K562 (cell line): ENCODE results near the gene PFDN2. TPM values are rescaled to one million over a fixed set of nuclear protein-coding genes. Genes with fewer than 3 reads are reported as not detected.

Source experiments
- DMBX1 ChIP-seq: fragments of 250-450 bp; sonication (Bioruptor Pico); IDR thresholded peaks from 2 replicates; pipeline ENCODE4 v1.8.0; 2022; ENCODE audit warnings: inconsistent platforms, mild to moderate bottlenecking, moderate library complexity, borderline replicate concordance
- EP300 ChIP-seq: IDR thresholded peaks from 2 replicates; pipeline ENCODE4 v1.6.1; 2012; ENCODE audit warnings: low read length, improper control_type of control experiment
- FOXJ2 ChIP-seq: fragments of 200-800 bp; sonication (Bioruptor generic); IDR thresholded peaks from 2 replicates; pipeline ENCODE4 v1.6.1; 2016; ENCODE audit warnings: missing genetic modification characterization, missing compliant biosample characterization
- IRF9 ChIP-seq: fragments of 450-650 bp; IDR thresholded peaks from 2 replicates; pipeline ENCODE4 v1.6.1; 2016; ENCODE audit warnings: missing biosample characterization, missing genetic modification characterization
- MAFK ChIP-seq: IDR thresholded peaks from 2 replicates; pipeline ENCODE4 v1.6.1; 2011; ENCODE audit warnings: low read length, improper control_type of control experiment
- MBD2 ChIP-seq: sonication (generic); IDR thresholded peaks from 2 replicates; pipeline ENCODE4 v1.6.1; 2016; ENCODE audit warnings: low read depth, borderline replicate concordance
- MGA ChIP-seq: fragments of 450-650 bp; IDR thresholded peaks from 2 replicates; pipeline ENCODE4 v1.6.1; 2016; ENCODE audit warnings: mild to moderate bottlenecking, moderate library complexity
- MLX ChIP-seq, 2 experiments: fragments of 450-650 bp in 1 of 2; sonication (generic) in 1 of 2; formaldehyde crosslinking; conservative IDR thresholded peaks; 2 replicates each; pipeline versions ENCODE4 v1.4.0 to v1.8.1; 2020 to 2022; ENCODE audit warnings: mild to moderate bottlenecking in 1 of 2, missing genetic modification reagents in 1 of 2
- SMARCE1 ChIP-seq: fragments of 450-650 bp; IDR thresholded peaks from 2 replicates; pipeline ENCODE4 v1.7.1; 2016; ENCODE audit warnings: mild to moderate bottlenecking
- SNAPC5 ChIP-seq: fragments of 250-450 bp; sonication (Bioruptor Pico); IDR thresholded peaks from 2 replicates; pipeline ENCODE4 v1.8.0; 2021; ENCODE audit warnings: moderate library complexity, mild to moderate bottlenecking, inconsistent platforms
- ZFP91 ChIP-seq: sonication (generic); formaldehyde crosslinking; IDR thresholded peaks from 2 replicates; pipeline ENCODE4 v1.8.0; 2022; ENCODE audit warnings: mild to moderate bottlenecking, missing genetic modification reagents
- ZNF830 ChIP-seq: fragments of 250-450 bp; sonication (Bioruptor Pico); IDR thresholded peaks from 2 replicates; pipeline ENCODE4 v1.5.0; 2021; ENCODE audit warnings: mild to moderate bottlenecking
- polyA plus RNA-seq, 8 experiments: library from polyadenylated mRNA; depleted of rRNA in 4 of 8; stranded (reverse) in 5 of 8; unstranded in 3 of 8; fragments of >200 nt; fragmentation: Nextera tagmentation in 2 of 8; fragmentation: Illumina TruSeq in 1 of 8; extraction: Ambion mirVana in 2 of 8; extraction: Trizol in 1 of 8; gene quantifications; 2 replicates each; pipeline versions ENCODE4 v1.2.1 to v1.2.3, GENCODE V29; 2011 to 2014; ENCODE audit warnings: inconsistent platforms in 1 of 8, missing spikeins in 1 of 8
- total RNA-seq, 7 experiments: library from RNA; depleted of rRNA in 6 of 7; stranded (reverse); fragments of >200 nt in 6 of 7; fragmentation: Illumina TruSeq in 2 of 7; extraction: Trizol in 2 of 7; gene quantifications; 2 replicates each; pipeline versions ENCODE4 v1.2.1 to v1.2.3, GENCODE V29; 2011 to 2021; ENCODE audit warnings: low replicate concordance in 1 of 7

Gene PFDN2
- total and polyA plus RNA-seq, 9 of the 15 experiments (the other 6 are each of a cell fraction or from before 2014, with no cell fraction given) = 50.2 to 361 (median 144) TPM

- TF ChIP-seq IRF9 (tag) (no peak), DMBX1 (no peak), MLX (CRISPR knock-in tag; conservative IDR thresholded peaks at IDR 0.05) (no peak), ZFP91 (no peak), MBD2 (no peak), MGA (peak; percentile 66; the same call in 1 of the 2 replicates), EP300 (no peak), FOXJ2 (no peak), MAFK (no peak), ZNF830 (CRISPR knock-in tag) (no peak), SMARCE1 (peak; percentile 70), SNAPC5 (CRISPR knock-in tag) (no peak)
Measured at GRCh38 chr1:161131523-161132409, 13.9 kb upstream of the PFDN2 start (continued).
